MM.1S (cell line): ENCODE measurements around the gene IL4.
"Not testable (repeated sequence)": the region's sequence is repeated elsewhere in the genome, so short reads cannot be mapped to it uniquely, and the experiment has no call there.

ENCODE experiments used
- DNase-seq: peaks from one replicate; pipeline ENCODE4 v3.0.0-alpha.2; 2015
- H2AFZ ChIP-seq: fragments of 300-600 bp; sonication (generic); 2 replicates; pipeline ENCODE4 v1.6.0; 2016; ENCODE audit warnings: antibody characterized with exemption, low read length
- H3F3A ChIP-seq: fragments of 300-600 bp; sonication (generic); 2 replicates; pipeline ENCODE4 v1.6.1; 2016; ENCODE audit warnings: mild to moderate bottlenecking, antibody characterized with exemption, low read length, moderate library complexity, mixed read lengths; ENCODE audit not compliant: insufficient read depth
- H3K27ac ChIP-seq: fragments of 300-600 bp; sonication (generic); 2 replicates; pipeline ENCODE4 v1.5.1; 2016; ENCODE audit warnings: mild to moderate bottlenecking, low read length
- H3K27me3 ChIP-seq: fragments of 300-600 bp; sonication (generic); replicated peaks from 2 replicates; pipeline ENCODE4 v1.6.0; 2016; ENCODE audit warnings: low read length; ENCODE audit not compliant: insufficient read depth
- H3K36me3 ChIP-seq: fragments of 300-600 bp; sonication (generic); replicated peaks from 2 replicates; pipeline ENCODE4 v1.6.1; 2016; ENCODE audit warnings: mild to moderate bottlenecking, low read length, mixed read lengths; ENCODE audit not compliant: insufficient read depth
- H3K4me1 ChIP-seq: fragments of 300-600 bp; sonication (generic); 2 replicates; pipeline ENCODE4 v1.6.1; 2016; ENCODE audit warnings: low read length, mixed read lengths
- H3K4me2 ChIP-seq: fragments of 300-600 bp; sonication (generic); 2 replicates; pipeline ENCODE4 v1.6.0; 2016; ENCODE audit warnings: low read depth, low read length
- H3K4me3 ChIP-seq: fragments of 300-600 bp; sonication (generic); 2 replicates; pipeline ENCODE4 v1.5.1; 2016; ENCODE audit warnings: low read length, mixed read lengths
- H3K79me2 ChIP-seq: fragments of 300-600 bp; sonication (generic); 2 replicates; pipeline ENCODE4 v1.6.1; 2016; ENCODE audit warnings: mixed run types, low read length, mixed read lengths
- H3K9ac ChIP-seq: fragments of 300-600 bp; sonication (generic); 2 replicates; pipeline ENCODE4 v1.6.1; 2016; ENCODE audit warnings: low read length, mixed read lengths
- H3K9me2 ChIP-seq: fragments of 300-600 bp; sonication (generic); replicated peaks from 2 replicates; pipeline ENCODE4 v1.6.1; 2016; ENCODE audit warnings: mild to moderate bottlenecking, low read length, mixed read lengths; ENCODE audit not compliant: insufficient read depth
- H3K9me3 ChIP-seq: fragments of 300-600 bp; sonication (generic); replicated peaks from 2 replicates; pipeline ENCODE4 v1.6.1; 2016; ENCODE audit warnings: mild to moderate bottlenecking, low read length, mixed read lengths; ENCODE audit not compliant: insufficient read depth
- H4K20me1 ChIP-seq: fragments of 300-600 bp; sonication (generic); 2 replicates; pipeline ENCODE4 v1.6.1; 2016; ENCODE audit warnings: mild to moderate bottlenecking, low read length, moderate library complexity, mixed read lengths; ENCODE audit not compliant: insufficient read depth
- EZH2 ChIP-seq: fragments of 300-600 bp; sonication (generic); optimal IDR thresholded peaks from 2 replicates; pipeline ENCODE3; 2017; ENCODE audit warnings: low read depth, mild to moderate bottlenecking, antibody characterized with exemption, low read length, mixed read lengths
- EZH2phosphoT487 ChIP-seq: fragments of 300-600 bp; sonication (generic); IDR thresholded peaks from 2 replicates; pipeline ENCODE4 v1.6.1; 2018; ENCODE audit warnings: antibody characterized with exemption, low read length
- TF ChIP-seq, protein P1 (sequence below): fragments of 300-600 bp; sonication (generic); IDR thresholded peaks from 2 replicates; pipeline ENCODE4 v1.5.1; 2016; ENCODE audit warnings: antibody characterized with exemption, low read length, mixed read lengths

IL4 gene

DNA sequence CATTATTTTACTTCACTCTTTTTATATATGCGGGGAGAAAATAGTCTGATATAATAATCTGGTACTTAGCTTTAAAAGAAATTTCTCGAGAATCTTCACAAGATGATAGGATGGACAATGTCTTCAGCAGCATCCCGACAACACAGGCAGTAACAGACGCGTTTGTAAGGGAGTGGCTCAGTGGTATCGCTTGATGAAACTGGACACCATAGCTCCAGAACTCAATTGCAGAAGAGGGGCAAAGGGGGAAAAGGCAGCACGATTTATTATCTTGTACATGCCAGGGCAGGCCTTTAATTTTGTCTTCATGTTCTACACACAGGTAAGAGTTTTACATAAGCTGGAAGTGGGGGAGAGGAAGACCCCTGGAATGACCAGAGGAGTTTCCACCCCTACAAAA is 15.7 kb downstream of the IL4 start:
- Histone ChIP-seq H3K9me2 (no peaks in the 10 kb centered on the region), H3K4me3 (no peak overlapping the region), H4K20me1 (no peaks in the 10 kb centered on the region), H3K79me2 (no peaks in the 10 kb centered on the region), H3K4me2 (no peak overlapping the region), H3K27ac (no peak overlapping the region), H3K9ac (no peak overlapping the region), H3F3A (no peaks in the 10 kb centered on the region), H2AFZ (no peak overlapping the region), H3K9me3 (no peaks in the 10 kb centered on the region), H3K36me3 (no peaks in the 10 kb centered on the region), H3K27me3 (no peaks in the 10 kb centered on the region), H3K4me1 (peaks cover 10% of the 10 kb centered on the region; the same call in 1 of the 2 replicates)
- no peak for DNase-seq
- TF ChIP-seq EZH2phosphoT487 (no peak), EZH2 (no peak)
- TF ChIP-seq, protein P1, sequence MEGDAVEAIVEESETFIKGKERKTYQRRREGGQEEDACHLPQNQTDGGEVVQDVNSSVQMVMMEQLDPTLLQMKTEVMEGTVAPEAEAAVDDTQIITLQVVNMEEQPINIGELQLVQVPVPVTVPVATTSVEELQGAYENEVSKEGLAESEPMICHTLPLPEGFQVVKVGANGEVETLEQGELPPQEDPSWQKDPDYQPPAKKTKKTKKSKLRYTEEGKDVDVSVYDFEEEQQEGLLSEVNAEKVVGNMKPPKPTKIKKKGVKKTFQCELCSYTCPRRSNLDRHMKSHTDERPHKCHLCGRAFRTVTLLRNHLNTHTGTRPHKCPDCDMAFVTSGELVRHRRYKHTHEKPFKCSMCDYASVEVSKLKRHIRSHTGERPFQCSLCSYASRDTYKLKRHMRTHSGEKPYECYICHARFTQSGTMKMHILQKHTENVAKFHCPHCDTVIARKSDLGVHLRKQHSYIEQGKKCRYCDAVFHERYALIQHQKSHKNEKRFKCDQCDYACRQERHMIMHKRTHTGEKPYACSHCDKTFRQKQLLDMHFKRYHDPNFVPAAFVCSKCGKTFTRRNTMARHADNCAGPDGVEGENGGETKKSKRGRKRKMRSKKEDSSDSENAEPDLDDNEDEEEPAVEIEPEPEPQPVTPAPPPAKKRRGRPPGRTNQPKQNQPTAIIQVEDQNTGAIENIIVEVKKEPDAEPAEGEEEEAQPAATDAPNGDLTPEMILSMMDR, result no peak

DNA sequence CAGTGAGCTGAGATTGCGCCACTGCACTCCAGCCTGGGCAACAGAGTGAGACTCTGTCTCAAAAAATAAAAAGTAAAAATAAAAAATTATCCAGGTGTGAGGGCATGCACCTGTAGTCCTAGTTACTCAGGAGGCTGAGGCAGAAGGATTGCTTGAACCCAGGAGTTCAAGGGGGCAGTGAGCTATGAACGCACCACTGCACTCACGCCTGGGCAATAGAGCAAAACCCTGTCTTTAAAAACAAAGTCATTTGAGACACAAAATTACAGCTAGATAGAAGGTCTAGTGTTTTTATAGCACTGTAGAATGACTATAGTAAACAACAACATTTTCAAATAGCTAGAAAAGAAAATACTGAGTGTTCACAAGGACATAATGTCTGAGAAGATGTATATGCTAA is 16.4 kb downstream of the IL4 start:
- no peaks in the 10 kb centered on the region for H4K20me1 ChIP-seq
- H3K27ac ChIP-seq, result no peak overlapping the region
- TF ChIP-seq EZH2 (no peak), EZH2phosphoT487 (no peak)
- TF ChIP-seq, protein P1, result no peak
- no peaks in the 10 kb centered on the region for H3K79me2 ChIP-seq
- H3K4me1 ChIP-seq, result peaks cover 6% of the 10 kb centered on the region; the same call in 1 of the 2 replicates
- H3K27me3 ChIP-seq, result no peaks in the 10 kb centered on the region
- no peak overlapping the region for H3K9ac ChIP-seq
- no peak overlapping the region for H2AFZ ChIP-seq
- H3K9me3 ChIP-seq, result no peaks in the 10 kb centered on the region
- H3K36me3 ChIP-seq, result no peaks in the 10 kb centered on the region
- no peak overlapping the region for H3K4me2 ChIP-seq
- H3F3A ChIP-seq, result no peaks in the 10 kb centered on the region
- no peaks in the 10 kb centered on the region for H3K9me2 ChIP-seq
- H3K4me3 ChIP-seq, result no peak overlapping the region
- no peak for DNase-seq

DNA sequence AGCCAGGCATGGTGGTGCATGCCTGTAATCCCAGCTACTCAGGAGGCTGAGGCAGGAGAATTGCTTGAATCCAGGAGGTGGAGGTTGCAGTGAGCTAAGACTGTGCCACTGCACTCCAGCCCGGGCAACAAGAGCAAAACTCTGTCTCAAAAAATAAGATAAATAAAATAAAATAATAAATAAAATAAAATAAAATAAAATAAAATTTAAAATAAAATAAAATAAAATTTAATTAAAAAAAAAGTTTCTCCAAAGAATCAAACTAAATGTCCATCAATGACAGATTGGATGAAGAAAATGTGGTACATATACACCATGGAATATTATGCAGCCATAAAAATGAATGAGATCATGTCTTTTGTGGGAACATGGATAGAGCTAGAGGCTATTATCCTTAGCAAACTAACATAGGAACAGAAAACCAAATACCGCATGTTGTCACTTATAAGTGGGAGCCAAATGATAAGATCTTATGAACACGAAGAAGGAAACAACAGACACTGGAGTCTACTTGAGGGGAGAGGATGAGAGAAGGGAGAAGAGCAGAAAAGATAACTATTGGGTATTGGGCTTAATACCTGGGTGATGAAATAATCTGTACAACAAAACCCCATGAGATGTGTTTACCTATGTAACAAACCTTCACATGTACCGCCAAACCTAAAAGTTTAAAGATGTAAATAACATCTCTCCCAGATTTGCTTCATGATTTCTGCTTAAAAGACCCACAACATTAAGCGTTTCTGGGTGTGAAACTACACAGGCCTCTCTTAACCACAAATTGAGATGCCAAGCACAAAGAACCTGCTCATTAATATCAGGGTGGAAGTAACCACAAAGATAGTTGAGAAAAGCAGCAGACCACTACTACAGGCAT is 18.2 kb downstream of the IL4 start:
- not testable (repeated sequence) for H3K4me2 ChIP-seq, H3K9me3 ChIP-seq, H2AFZ ChIP-seq, H3K79me2 ChIP-seq, H3K27ac ChIP-seq, H3K4me1 ChIP-seq, H3K9ac ChIP-seq, H4K20me1 ChIP-seq, H3K36me3 ChIP-seq, H3K9me2 ChIP-seq, H3K27me3 ChIP-seq, H3F3A ChIP-seq, H3K4me3 ChIP-seq
- peak; percentile 52 for DNase-seq

DNA sequence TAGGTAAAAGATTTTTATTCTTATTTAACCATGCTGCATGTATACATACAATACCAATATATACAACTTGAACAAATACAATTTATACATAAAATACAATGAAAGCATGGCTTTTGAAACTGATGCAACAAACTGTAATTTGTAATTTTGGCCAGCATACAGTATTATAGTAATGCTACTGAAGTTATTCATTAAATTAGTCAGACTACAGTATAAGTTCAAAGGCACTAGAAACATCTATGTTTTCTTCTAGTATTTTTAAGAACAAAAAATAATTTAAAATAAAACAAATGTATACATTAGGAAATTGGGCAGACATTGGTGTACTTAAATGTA is 18.8 kb downstream of the IL4 start:
- no peak overlapping the region for H2AFZ ChIP-seq

More for the DNA sequence above, 18.8 kb downstream of the IL4 start:
- Histone ChIP-seq H3K4me1 (peaks cover 5% of the 10 kb centered on the region; the same call in 1 of the 2 replicates), H3K9me3 (no peaks in the 10 kb centered on the region), H3K9me2 (no peaks in the 10 kb centered on the region), H3K4me3 (no peak overlapping the region), H3F3A (no peaks in the 10 kb centered on the region), H3K36me3 (no peaks in the 10 kb centered on the region), H3K27me3 (no peaks in the 10 kb centered on the region), H3K4me2 (no peak overlapping the region), H4K20me1 (no peaks in the 10 kb centered on the region), H3K27ac (no peak overlapping the region), H3K79me2 (no peaks in the 10 kb centered on the region), H3K9ac (no peak overlapping the region)
- TF ChIP-seq EZH2phosphoT487, result no peak
- TF ChIP-seq, protein P1, result no peak
- TF ChIP-seq EZH2, result no peak
- DNase-seq, result no peak
